ENCODE data around the gene GPC1.

DNA sequence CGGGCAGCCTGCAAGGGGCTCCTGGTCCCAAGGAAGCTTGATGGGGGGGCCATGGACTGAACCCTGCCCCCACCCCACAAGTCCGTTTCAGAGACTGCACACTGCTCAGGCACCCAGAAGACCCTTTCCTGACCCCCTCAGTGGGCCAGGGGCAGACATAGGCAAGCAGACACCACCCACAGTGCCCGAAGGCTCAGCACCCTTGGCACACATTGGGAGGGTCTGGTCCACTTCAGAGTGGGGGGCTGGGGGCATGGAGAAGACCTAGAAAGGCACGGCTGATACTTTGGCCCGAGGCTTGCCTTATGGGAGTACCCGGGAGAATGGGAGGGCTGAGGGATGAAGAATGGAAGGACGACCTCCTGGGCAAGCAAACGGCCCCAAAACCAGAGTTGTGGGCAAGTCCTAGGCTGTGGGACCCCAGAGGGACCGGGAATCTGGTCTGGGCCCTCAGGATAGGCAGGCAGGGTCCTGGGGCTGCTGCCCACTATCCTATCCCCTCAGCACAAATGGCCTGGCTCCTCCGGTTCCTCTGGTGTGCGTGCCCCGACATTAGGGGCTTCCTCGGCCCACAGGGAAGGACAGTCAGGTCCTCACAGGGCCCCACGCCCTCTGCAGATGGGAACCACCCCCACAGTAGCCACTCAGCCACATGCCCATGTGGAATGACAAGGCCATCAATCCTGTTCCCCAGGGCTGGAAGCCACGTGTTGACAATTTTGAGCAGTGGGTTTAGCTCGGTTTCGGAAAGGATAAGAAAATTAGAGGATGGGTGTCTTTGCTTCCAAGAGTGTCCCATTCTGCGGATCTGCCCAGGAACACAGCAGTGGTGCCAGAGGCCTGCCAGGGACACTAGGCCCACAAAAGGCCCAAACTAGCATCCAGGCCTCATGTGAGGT, 15.0 kb upstream of the GPC1 start:
- no peak for TF ChIP-seq EZH2 (IDR thresholded peaks at IDR 0.05; ENCODE audit: low read depth, unreplicated experiment)
- TF ChIP-seq, protein P1, sequence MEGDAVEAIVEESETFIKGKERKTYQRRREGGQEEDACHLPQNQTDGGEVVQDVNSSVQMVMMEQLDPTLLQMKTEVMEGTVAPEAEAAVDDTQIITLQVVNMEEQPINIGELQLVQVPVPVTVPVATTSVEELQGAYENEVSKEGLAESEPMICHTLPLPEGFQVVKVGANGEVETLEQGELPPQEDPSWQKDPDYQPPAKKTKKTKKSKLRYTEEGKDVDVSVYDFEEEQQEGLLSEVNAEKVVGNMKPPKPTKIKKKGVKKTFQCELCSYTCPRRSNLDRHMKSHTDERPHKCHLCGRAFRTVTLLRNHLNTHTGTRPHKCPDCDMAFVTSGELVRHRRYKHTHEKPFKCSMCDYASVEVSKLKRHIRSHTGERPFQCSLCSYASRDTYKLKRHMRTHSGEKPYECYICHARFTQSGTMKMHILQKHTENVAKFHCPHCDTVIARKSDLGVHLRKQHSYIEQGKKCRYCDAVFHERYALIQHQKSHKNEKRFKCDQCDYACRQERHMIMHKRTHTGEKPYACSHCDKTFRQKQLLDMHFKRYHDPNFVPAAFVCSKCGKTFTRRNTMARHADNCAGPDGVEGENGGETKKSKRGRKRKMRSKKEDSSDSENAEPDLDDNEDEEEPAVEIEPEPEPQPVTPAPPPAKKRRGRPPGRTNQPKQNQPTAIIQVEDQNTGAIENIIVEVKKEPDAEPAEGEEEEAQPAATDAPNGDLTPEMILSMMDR (conservative IDR thresholded peaks at IDR 0.05; ENCODE audit: low read depth in 2 of 2): no peak
- no peak for TF ChIP-seq CREB1 (CRISPR knock-in tag; IDR thresholded peaks at IDR 0.05; ENCODE audit: low read depth)
- no peak for TF ChIP-seq POLR2AphosphoS5 (IDR thresholded peaks at IDR 0.05; ENCODE audit: low read depth)
- TF ChIP-seq, protein P2, sequence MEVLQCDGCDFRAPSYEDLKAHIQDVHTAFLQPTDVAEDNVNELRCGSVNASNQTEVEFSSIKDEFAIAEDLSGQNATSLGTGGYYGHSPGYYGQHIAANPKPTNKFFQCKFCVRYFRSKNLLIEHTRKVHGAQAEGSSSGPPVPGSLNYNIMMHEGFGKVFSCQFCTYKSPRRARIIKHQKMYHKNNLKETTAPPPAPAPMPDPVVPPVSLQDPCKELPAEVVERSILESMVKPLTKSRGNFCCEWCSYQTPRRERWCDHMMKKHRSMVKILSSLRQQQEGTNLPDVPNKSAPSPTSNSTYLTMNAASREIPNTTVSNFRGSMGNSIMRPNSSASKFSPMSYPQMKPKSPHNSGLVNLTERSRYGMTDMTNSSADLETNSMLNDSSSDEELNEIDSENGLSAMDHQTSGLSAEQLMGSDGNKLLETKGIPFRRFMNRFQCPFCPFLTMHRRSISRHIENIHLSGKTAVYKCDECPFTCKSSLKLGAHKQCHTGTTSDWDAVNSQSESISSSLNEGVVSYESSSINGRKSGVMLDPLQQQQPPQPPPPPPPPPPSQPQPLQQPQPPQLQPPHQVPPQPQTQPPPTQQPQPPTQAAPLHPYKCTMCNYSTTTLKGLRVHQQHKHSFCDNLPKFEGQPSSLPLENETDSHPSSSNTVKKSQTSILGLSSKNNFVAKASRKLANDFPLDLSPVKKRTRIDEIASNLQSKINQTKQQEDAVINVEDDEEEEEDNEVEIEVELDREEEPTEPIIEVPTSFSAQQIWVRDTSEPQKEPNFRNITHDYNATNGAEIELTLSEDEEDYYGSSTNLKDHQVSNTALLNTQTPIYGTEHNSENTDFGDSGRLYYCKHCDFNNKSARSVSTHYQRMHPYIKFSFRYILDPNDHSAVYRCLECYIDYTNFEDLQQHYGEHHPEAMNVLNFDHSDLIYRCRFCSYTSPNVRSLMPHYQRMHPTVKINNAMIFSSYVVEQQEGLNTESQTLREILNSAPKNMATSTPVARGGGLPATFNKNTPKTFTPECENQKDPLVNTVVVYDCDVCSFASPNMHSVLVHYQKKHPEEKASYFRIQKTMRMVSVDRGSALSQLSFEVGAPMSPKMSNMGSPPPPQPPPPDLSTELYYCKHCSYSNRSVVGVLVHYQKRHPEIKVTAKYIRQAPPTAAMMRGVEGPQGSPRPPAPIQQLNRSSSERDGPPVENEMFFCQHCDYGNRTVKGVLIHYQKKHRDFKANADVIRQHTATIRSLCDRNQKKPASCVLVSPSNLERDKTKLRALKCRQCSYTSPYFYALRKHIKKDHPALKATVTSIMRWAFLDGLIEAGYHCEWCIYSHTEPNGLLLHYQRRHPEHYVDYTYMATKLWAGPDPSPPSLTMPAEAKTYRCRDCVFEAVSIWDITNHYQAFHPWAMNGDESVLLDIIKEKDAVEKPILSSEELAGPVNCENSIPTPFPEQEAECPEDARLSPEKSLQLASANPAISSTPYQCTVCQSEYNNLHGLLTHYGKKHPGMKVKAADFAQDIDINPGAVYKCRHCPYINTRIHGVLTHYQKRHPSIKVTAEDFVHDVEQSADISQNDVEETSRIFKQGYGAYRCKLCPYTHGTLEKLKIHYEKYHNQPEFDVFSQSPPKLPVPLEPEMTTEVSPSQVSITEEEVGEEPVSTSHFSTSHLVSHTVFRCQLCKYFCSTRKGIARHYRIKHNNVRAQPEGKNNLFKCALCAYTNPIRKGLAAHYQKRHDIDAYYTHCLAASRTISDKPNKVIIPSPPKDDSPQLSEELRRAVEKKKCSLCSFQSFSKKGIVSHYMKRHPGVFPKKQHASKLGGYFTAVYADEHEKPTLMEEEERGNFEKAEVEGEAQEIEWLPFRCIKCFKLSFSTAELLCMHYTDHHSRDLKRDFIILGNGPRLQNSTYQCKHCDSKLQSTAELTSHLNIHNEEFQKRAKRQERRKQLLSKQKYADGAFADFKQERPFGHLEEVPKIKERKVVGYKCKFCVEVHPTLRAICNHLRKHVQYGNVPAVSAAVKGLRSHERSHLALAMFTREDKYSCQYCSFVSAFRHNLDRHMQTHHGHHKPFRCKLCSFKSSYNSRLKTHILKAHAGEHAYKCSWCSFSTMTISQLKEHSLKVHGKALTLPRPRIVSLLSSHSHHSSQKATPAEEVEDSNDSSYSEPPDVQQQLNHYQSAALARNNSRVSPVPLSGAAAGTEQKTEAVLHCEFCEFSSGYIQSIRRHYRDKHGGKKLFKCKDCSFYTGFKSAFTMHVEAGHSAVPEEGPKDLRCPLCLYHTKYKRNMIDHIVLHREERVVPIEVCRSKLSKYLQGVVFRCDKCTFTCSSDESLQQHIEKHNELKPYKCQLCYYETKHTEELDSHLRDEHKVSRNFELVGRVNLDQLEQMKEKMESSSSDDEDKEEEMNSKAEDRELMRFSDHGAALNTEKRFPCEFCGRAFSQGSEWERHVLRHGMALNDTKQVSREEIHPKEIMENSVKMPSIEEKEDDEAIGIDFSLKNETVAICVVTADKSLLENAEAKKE (CRISPR knock-in tag; IDR thresholded peaks at IDR 0.05): no peak
- no peak for TF ChIP-seq EZH2phosphoT487 (IDR thresholded peaks at IDR 0.05; ENCODE audit: unreplicated experiment)
- TF ChIP-seq, protein P3, sequence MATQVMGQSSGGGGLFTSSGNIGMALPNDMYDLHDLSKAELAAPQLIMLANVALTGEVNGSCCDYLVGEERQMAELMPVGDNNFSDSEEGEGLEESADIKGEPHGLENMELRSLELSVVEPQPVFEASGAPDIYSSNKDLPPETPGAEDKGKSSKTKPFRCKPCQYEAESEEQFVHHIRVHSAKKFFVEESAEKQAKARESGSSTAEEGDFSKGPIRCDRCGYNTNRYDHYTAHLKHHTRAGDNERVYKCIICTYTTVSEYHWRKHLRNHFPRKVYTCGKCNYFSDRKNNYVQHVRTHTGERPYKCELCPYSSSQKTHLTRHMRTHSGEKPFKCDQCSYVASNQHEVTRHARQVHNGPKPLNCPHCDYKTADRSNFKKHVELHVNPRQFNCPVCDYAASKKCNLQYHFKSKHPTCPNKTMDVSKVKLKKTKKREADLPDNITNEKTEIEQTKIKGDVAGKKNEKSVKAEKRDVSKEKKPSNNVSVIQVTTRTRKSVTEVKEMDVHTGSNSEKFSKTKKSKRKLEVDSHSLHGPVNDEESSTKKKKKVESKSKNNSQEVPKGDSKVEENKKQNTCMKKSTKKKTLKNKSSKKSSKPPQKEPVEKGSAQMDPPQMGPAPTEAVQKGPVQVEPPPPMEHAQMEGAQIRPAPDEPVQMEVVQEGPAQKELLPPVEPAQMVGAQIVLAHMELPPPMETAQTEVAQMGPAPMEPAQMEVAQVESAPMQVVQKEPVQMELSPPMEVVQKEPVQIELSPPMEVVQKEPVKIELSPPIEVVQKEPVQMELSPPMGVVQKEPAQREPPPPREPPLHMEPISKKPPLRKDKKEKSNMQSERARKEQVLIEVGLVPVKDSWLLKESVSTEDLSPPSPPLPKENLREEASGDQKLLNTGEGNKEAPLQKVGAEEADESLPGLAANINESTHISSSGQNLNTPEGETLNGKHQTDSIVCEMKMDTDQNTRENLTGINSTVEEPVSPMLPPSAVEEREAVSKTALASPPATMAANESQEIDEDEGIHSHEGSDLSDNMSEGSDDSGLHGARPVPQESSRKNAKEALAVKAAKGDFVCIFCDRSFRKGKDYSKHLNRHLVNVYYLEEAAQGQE (IDR thresholded peaks at IDR 0.05; ENCODE audit: unreplicated experiment): no peak
- no peak for TF ChIP-seq ZNF114 (CRISPR knock-in tag; IDR thresholded peaks at IDR 0.05)
- no peak for TF ChIP-seq JUNB (IDR thresholded peaks at IDR 0.05; ENCODE audit: unreplicated experiment)
